Type B pancreatic cell (in vitro differentiated cells): ENCODE measurements around the gene PAPLN. TPM values are rescaled to one million over a fixed set of nuclear protein-coding genes. Genes with fewer than 3 reads are reported as not detected.

Source experiments
- DNase-seq: peaks from one replicate; pipeline ENCODE4 v3.0.0; 2021; ENCODE audit warnings: mixed read lengths; ENCODE audit not compliant: unreplicated experiment; ENCODE audit errors: extremely low spot score
- H3K27ac Mint-ChIP-seq: 2 replicates; pipeline ENCODE4 v1.8.0; 2021; ENCODE audit warnings: mild to moderate bottlenecking, mixed read lengths
- H3K27me3 Mint-ChIP-seq: 2 replicates; pipeline ENCODE4 v1.8.0; 2021; ENCODE audit warnings: mixed read lengths
- H3K36me3 Mint-ChIP-seq: 2 replicates; pipeline ENCODE4 v1.8.0; 2021; ENCODE audit warnings: mixed read lengths
- H3K4me1 Mint-ChIP-seq: one replicate; pipeline ENCODE4 v1.8.0; 2021; ENCODE audit warnings: mixed read lengths; ENCODE audit not compliant: unreplicated experiment
- H3K4me3 Mint-ChIP-seq: 2 replicates; pipeline ENCODE4 v1.8.0; 2021; ENCODE audit warnings: mild to moderate bottlenecking, mixed read lengths
- H3K9me3 Mint-ChIP-seq: 2 replicates; pipeline ENCODE4 v1.8.0; 2021; ENCODE audit warnings: mixed read lengths
- total RNA-seq: library from RNA; stranded (reverse); gene quantifications from 2 replicates; pipeline ENCODE4 v1.2.1, GENCODE V29; 2021; ENCODE audit warnings: low replicate concordance
- TF ChIP-seq, protein P1 (sequence below): fragments of 200-600 bp; sonication (generic); conservative IDR thresholded peaks from 2 replicates; pipeline ENCODE4 v1.5.0; 2021; ENCODE audit warnings: antibody characterized with exemption, mild to moderate bottlenecking

Gene PAPLN
- total RNA-seq, 1 donor from 2014 or later = 0.99 TPM

DNA sequence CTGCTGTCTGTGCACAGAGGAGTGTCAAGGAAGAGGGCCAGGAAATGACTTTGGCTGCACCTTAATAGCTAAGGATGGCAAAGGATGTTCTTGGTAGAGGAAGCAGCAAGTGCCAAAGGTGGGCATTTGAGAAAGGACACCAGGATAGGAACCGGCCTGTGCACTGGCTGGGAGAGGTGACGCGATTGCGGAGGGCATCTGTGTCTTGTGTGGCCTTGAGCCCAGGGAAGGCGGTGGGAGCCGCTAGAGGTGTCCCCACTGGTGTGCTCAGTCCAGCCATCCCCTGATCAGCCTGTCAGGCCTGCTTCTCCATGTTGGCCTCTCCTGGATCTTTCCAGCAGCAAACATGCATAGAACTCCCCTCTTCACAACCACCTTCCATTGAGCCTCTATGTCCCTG is 30.2 kb downstream of the PAPLN start:
- Mint-ChIP-seq H3K27me3 (peaks cover 3% of the 10 kb centered on the region), H3K9me3 (no peaks in the 10 kb centered on the region), H3K36me3 (no peaks in the 10 kb centered on the region), H3K27ac (no peak overlapping the region), H3K4me3 (no peak overlapping the region), H3K4me1 (peaks cover 8% of the 10 kb centered on the region)
- no peak for DNase-seq
- TF ChIP-seq, protein P1, sequence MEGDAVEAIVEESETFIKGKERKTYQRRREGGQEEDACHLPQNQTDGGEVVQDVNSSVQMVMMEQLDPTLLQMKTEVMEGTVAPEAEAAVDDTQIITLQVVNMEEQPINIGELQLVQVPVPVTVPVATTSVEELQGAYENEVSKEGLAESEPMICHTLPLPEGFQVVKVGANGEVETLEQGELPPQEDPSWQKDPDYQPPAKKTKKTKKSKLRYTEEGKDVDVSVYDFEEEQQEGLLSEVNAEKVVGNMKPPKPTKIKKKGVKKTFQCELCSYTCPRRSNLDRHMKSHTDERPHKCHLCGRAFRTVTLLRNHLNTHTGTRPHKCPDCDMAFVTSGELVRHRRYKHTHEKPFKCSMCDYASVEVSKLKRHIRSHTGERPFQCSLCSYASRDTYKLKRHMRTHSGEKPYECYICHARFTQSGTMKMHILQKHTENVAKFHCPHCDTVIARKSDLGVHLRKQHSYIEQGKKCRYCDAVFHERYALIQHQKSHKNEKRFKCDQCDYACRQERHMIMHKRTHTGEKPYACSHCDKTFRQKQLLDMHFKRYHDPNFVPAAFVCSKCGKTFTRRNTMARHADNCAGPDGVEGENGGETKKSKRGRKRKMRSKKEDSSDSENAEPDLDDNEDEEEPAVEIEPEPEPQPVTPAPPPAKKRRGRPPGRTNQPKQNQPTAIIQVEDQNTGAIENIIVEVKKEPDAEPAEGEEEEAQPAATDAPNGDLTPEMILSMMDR = no peak

DNA sequence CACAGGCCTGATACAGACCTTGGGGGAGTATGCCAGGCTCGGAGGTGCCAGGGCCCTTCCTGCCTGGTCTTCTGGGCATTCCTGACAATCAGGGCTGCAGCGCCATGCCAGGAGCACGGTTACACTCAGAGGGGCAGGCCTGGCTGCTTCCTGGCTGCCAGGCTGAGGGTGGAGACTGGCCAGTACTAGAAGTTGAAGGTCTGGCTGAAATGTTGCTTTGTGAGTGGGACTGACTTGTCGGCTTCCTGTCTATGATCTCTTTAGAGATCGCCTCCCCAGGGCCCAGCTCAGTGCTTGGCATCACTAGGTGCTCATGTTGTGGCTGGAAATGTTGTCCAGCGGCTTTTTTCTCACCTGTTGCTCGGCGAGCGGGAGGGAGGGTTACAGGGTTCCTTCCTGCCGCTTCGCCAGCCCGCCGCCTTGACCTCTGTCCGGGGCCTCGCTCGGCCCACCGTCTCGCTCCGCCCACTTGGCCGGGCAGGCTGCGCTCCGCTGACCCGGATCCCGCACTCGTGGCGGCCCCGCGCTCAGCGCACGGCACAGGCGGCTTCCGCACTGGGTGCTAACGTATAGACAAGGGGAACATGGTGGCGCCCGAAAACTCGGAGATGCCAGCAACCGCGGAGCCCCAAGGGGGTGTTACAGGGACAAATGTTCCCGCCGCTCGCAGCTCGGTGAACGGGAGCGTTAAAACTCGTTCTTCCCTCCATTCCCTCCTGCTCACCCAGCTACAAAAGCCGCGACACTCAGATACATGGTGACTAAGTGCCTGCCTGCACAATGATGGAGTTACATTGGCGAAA is 32.6 kb downstream of the PAPLN start:
- peak overlapping the region; percentile 39 for H3K27ac Mint-ChIP-seq
- peaks cover 3% of the 10 kb centered on the region for H3K27me3 Mint-ChIP-seq
- no peak for DNase-seq
- H3K4me1 Mint-ChIP-seq = peaks cover 8% of the 10 kb centered on the region
- H3K4me3 Mint-ChIP-seq = peak overlapping the region; percentile 84
- H3K9me3 Mint-ChIP-seq = no peaks in the 10 kb centered on the region
- H3K36me3 Mint-ChIP-seq = peaks cover 9% of the 10 kb centered on the region
- TF ChIP-seq, protein P1 = no peak

DNA sequence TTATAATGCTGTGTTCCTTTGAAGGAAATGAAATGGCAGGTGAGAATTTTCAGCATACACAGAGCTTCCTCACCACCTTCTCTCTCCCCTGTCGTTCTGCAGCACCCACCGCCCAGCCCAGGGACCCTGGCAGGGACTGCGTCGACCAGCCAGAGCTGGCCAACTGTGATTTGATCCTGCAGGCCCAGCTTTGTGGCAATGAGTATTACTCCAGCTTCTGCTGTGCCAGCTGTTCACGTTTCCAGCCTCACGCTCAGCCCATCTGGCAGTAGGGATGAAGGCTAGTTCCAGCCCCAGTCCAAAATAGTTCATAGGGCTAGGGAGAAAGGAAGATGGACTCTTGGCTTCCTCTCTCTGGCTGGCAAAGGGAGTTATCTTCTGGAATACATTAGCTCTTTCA is 35.1 kb downstream of the PAPLN start:
- H3K27ac Mint-ChIP-seq = no peak overlapping the region

DNA sequence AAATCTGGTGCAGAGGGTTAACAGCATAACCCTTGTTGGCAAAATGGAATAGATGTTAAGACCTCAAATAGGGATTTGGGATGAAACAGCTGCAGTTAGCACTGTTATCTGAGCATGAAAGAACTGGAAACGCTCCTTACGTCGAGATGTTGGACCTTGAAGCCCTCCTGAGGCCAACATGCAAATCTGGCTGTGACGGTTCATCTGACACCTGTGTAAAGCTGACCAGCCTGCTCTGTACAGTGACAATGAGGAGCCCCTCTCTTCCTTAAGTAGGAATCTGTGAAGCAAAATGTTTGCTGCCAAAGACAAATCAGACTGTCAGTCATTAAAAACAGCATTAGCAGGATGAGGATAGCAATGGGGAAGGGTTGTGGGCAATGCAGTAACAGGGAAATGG is 36.5 kb downstream of the PAPLN start:
- Mint-ChIP-seq H3K4me1 (peaks cover 8% of the 10 kb centered on the region), H3K4me3 (no peak overlapping the region), H3K27ac (peak overlapping the region; percentile 26), H3K36me3 (peaks cover 17% of the 10 kb centered on the region), H3K9me3 (no peaks in the 10 kb centered on the region), H3K27me3 (peaks cover 3% of the 10 kb centered on the region)
- DNase-seq = no peak
- TF ChIP-seq, protein P1 = no peak

More for the DNA sequence above, 35.1 kb downstream of the PAPLN start:
- DNase-seq = no peak
- no peaks in the 10 kb centered on the region for H3K9me3 Mint-ChIP-seq
- no peak overlapping the region for H3K4me3 Mint-ChIP-seq
- H3K36me3 Mint-ChIP-seq = peaks cover 17% of the 10 kb centered on the region
- peaks cover 8% of the 10 kb centered on the region for H3K4me1 Mint-ChIP-seq
- TF ChIP-seq, protein P1 = no peak
- H3K27me3 Mint-ChIP-seq = peaks cover 3% of the 10 kb centered on the region

DNA sequence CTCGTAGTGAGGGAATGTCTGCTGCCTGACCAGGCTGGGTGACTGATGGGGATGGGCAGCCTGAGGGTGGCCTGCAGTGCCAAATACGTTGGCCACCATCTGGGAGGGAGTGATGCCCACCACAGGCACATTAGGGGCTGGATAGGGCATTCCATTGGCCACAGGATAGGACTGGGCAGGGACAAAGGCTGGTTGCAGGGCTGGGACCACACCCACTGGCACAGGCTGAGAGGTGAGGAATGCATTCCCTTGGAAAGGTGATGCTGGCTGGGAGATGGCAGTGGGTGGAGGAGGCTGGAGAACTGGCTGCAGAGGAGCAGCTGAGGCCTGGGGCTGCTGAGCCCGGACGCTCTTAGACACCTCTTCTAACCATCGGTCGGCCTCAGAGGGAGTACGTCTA is 39.5 kb downstream of the PAPLN start:
- TF ChIP-seq, protein P1 = no peak

More for the DNA sequence above, 39.5 kb downstream of the PAPLN start:
- H3K4me3 Mint-ChIP-seq = no peak overlapping the region
- H3K36me3 Mint-ChIP-seq = peaks cover 24% of the 10 kb centered on the region
- no peak for DNase-seq
- no peak overlapping the region for H3K27ac Mint-ChIP-seq
- H3K27me3 Mint-ChIP-seq = no peaks in the 10 kb centered on the region
- H3K4me1 Mint-ChIP-seq = no peaks in the 10 kb centered on the region
- H3K9me3 Mint-ChIP-seq = no peaks in the 10 kb centered on the region
